Liver (tissue), 9 donors: ENCODE data around the gene DNTT. TPM values are rescaled to one million over a fixed set of nuclear protein-coding genes. Genes with fewer than 3 reads are reported as not detected.

Experiments
- DNase-seq: peaks from one replicate; pipeline ENCODE4 v3.0.0-alpha.2; 2017; ENCODE audit warnings: low spot score
- H3K27ac ChIP-seq, 2 donors: one replicate each; pipeline ENCODE4 v1.7.0; 2013; ENCODE audit warnings: inconsistent platforms in 2 of 2, low read length in 2 of 2, control low read depth in 1 of 2, low read depth in 1 of 2, mild to moderate bottlenecking in 1 of 2
- H3K27me3 ChIP-seq, 4 donors: one replicate each; pipeline versions ENCODE4 v1.6.1 to v1.7.0; 2013; ENCODE audit warnings: low read length in 3 of 4, inconsistent platforms in 1 of 4, mild to moderate bottlenecking in 1 of 4, moderate library complexity in 1 of 4; ENCODE audit not compliant: control insufficient read depth in 4 of 4, insufficient read depth in 4 of 4
- H3K36me3 ChIP-seq, 4 donors: one replicate each; pipeline versions ENCODE4 v1.6.1 to v1.7.0; 2013; ENCODE audit warnings: low read length in 3 of 4, mild to moderate bottlenecking in 3 of 4, low read depth in 1 of 4, moderate library complexity in 1 of 4; ENCODE audit not compliant: control insufficient read depth in 4 of 4, insufficient read depth in 3 of 4
- H3K4me1 ChIP-seq, 4 donors: one replicate each; pipeline versions ENCODE4 v1.6.1 to v1.7.0; 2013; ENCODE audit warnings: low read length in 3 of 4, mild to moderate bottlenecking in 3 of 4, moderate library complexity in 1 of 4; ENCODE audit not compliant: control insufficient read depth in 4 of 4, insufficient read depth in 4 of 4
- H3K4me3 ChIP-seq, 3 donors: one replicate each; pipeline versions ENCODE4 v1.6.1 to v1.7.0; 2013; ENCODE audit warnings: low read length in 3 of 3, control low read depth in 1 of 3, low read depth in 1 of 3, mild to moderate bottlenecking in 1 of 3
- H3K9ac ChIP-seq, 2 donors: one replicate each; pipeline ENCODE4 v1.7.0; 2013; ENCODE audit warnings: low read length in 2 of 2, mild to moderate bottlenecking in 2 of 2, moderate library complexity in 2 of 2, control low read depth in 1 of 2, low read depth in 1 of 2
- H3K9me3 ChIP-seq, 4 donors: one replicate each; pipeline versions ENCODE4 v1.6.1 to v1.7.0; 2013; ENCODE audit warnings: low read length in 3 of 4; ENCODE audit not compliant: control insufficient read depth in 4 of 4
- ATF3 ChIP-seq: IDR thresholded peaks from 2 replicates; pipeline ENCODE4 v1.6.1; 2016; ENCODE audit warnings: antibody characterized with exemption
- CTCF ChIP-seq: fragments of 150-350 bp; IDR thresholded peaks from 2 replicates; pipeline ENCODE4 v1.5.1; 2017; ENCODE audit warnings: improper control_type of control experiment, low read depth, low read length; ENCODE audit not compliant: missing input control
- EGR1 ChIP-seq, 2 donors: IDR thresholded peaks; 2 replicates each; pipeline ENCODE4 v1.6.1; 2016 to 2018; ENCODE audit warnings: antibody characterized with exemption in 2 of 2, low read depth in 2 of 2
- FOXA1 ChIP-seq: IDR thresholded peaks from 2 replicates; pipeline ENCODE4 v1.6.1; 2016; ENCODE audit warnings: antibody characterized with exemption
- FOXA2 ChIP-seq: IDR thresholded peaks from 2 replicates; pipeline ENCODE4 v1.6.1; 2016; ENCODE audit warnings: antibody characterized with exemption
- GABPA ChIP-seq, 2 donors: IDR thresholded peaks in 1 of 2; conservative IDR thresholded peaks in 1 of 2; 2 replicates each; pipeline ENCODE4 v1.6.1; 2016; ENCODE audit warnings: antibody characterized with exemption in 2 of 2, mild to moderate bottlenecking in 1 of 2, moderate library complexity in 1 of 2
- HNF4A ChIP-seq, 2 donors: conservative IDR thresholded peaks; 2 replicates each; pipeline ENCODE4 v1.6.1; 2016; ENCODE audit warnings: antibody characterized with exemption in 2 of 2, mild to moderate bottlenecking in 2 of 2
- HNF4G ChIP-seq: IDR thresholded peaks from 2 replicates; pipeline ENCODE4 v1.6.1; 2016; ENCODE audit warnings: antibody characterized with exemption
- JUND ChIP-seq, 2 donors: IDR thresholded peaks; 2 replicates each; pipeline ENCODE4 v1.6.1; 2016; ENCODE audit warnings: antibody characterized with exemption in 2 of 2
- MAX ChIP-seq: IDR thresholded peaks from 2 replicates; pipeline ENCODE4 v1.6.1; 2016; ENCODE audit warnings: antibody characterized with exemption
- NR2F2 ChIP-seq: IDR thresholded peaks from 2 replicates; pipeline ENCODE4 v1.6.1; 2016; ENCODE audit warnings: antibody characterized with exemption
- RAD21 ChIP-seq, 2 donors: IDR thresholded peaks; 2 replicates each; pipeline ENCODE4 v1.6.1; 2016; ENCODE audit warnings: antibody characterized with exemption in 2 of 2, mild to moderate bottlenecking in 2 of 2
- REST ChIP-seq: IDR thresholded peaks from 2 replicates; pipeline ENCODE4 v1.6.1; 2016; ENCODE audit warnings: antibody characterized with exemption, mild to moderate bottlenecking
- RXRA ChIP-seq, 2 donors: IDR thresholded peaks; 2 replicates each; pipeline ENCODE4 v1.6.1; 2017 to 2018; ENCODE audit warnings: antibody characterized with exemption in 2 of 2, mild to moderate bottlenecking in 1 of 2
- SP1 ChIP-seq: IDR thresholded peaks from 2 replicates; pipeline ENCODE4 v1.6.1; 2018; ENCODE audit warnings: antibody characterized with exemption, mild to moderate bottlenecking
- TAF1 ChIP-seq: conservative IDR thresholded peaks from 2 replicates; pipeline ENCODE4 v1.6.1; 2016; ENCODE audit warnings: antibody characterized with exemption, mild to moderate bottlenecking
- YY1 ChIP-seq: IDR thresholded peaks from 2 replicates; pipeline ENCODE4 v1.6.1; 2016; ENCODE audit warnings: antibody characterized with exemption, mild to moderate bottlenecking
- ZBTB33 ChIP-seq: IDR thresholded peaks from 2 replicates; pipeline ENCODE4 v1.6.1; 2016; ENCODE audit warnings: antibody characterized with exemption
- WGBS: extraction: QIAGEN DNeasy Blood & Tissue Kit; methylation state at CpG from one replicate; pipeline ENCODE4 v1.1.7; 2013; 5-methylcytosine and 5-hydroxymethylcytosine counted together
- polyA plus RNA-seq, 2 donors: library from polyadenylated mRNA; stranded (reverse) in 1 of 2; unstranded in 1 of 2; fragments of 200-250 nt in 1 of 2; fragments of >200 nt in 1 of 2; fragmentation: Nextera tagmentation in 1 of 2; extraction: Ambion mirVana in 1 of 2; gene quantifications; one replicate each; pipeline versions ENCODE4 v1.2.1 to v1.2.3, GENCODE V29; 2013 to 2015
- total RNA-seq, 2 donors: library from RNA; depleted of rRNA; stranded (reverse); fragments of >200 nt; gene quantifications; one replicate each; pipeline ENCODE4 v1.2.3, GENCODE V29; 2014
- donor health status: healthy.
- donor health status: healthy.
- donor health status: healthy.
- donor health status: healthy.
- donor health status: healthy.

The DNTT gene
- total and polyA plus RNA-seq, 4 donors: 0.70 TPM; not detected in 3

- Histone ChIP-seq H3K27ac (no peak overlapping the region), H3K27me3 (no peaks in the 10 kb centered on the region), H3K9me3 (no peaks in the 10 kb centered on the region), H3K4me3 (peak overlapping the region in 2 of 3 donors; percentile 37 to 56), H3K4me1 (peaks cover 0 to 10% (median 6%) of the 10 kb centered on the region in 4 donors), H3K9ac (no peak overlapping the region), H3K36me3 (no peaks in the 10 kb centered on the region)
- no peak for TF ChIP-seq EGR1 (IDR thresholded peaks at IDR 0.05; ENCODE audit: low read depth in 2 of 2)
- peak in 1 of 2 donors; percentile 9 for TF ChIP-seq GABPA (IDR thresholded peaks at IDR 0.05 in 1 of 2, conservative IDR thresholded peaks at IDR 0.05 in 1 of 2)
- TF ChIP-seq MAX: no peak
- peak; percentile 79 for TF ChIP-seq YY1
- TF ChIP-seq RXRA (IDR thresholded peaks at IDR 0.05): peak; percentile 59 to 73
- TF ChIP-seq HNF4G: no peak
- peak; percentile 11 for TF ChIP-seq FOXA1
- TF ChIP-seq RAD21 (IDR thresholded peaks at IDR 0.05): peak; percentile 98 to 99
- no peak for TF ChIP-seq NR2F2
- TF ChIP-seq ATF3: no peak
- no peak for TF ChIP-seq ZBTB33
- no peak for TF ChIP-seq TAF1
- no peak for TF ChIP-seq REST
- TF ChIP-seq CTCF: peak; percentile 99
- TF ChIP-seq SP1: peak; percentile 37
- peak in 1 of 2 donors; percentile 7 for TF ChIP-seq JUND (IDR thresholded peaks at IDR 0.05)
- peak; percentile 26 for TF ChIP-seq FOXA2
- peak; percentile 70 to 74 for TF ChIP-seq HNF4A (conservative IDR thresholded peaks at IDR 0.05)
- peak; percentile 77 for DNase-seq
- WGBS: 4% methylated on average over 36 of the region's 36 CpGs
Measured at GRCh38 chr10:96374985-96375830, 71.0 kb downstream of the DNTT start.
